Type B pancreatic cell (in vitro differentiated cells): ENCODE measurements around the gene ZNF362. TPM values are rescaled to one million over a fixed set of nuclear protein-coding genes. Genes with fewer than 3 reads are reported as not detected.

Experiments
- DNase-seq: peaks from one replicate; pipeline ENCODE4 v3.0.0; 2021; ENCODE audit warnings: mixed read lengths; ENCODE audit not compliant: unreplicated experiment; ENCODE audit errors: extremely low spot score
- H3K27ac Mint-ChIP-seq: 2 replicates; pipeline ENCODE4 v1.8.0; 2021; ENCODE audit warnings: mild to moderate bottlenecking, mixed read lengths
- H3K27me3 Mint-ChIP-seq: 2 replicates; pipeline ENCODE4 v1.8.0; 2021; ENCODE audit warnings: mixed read lengths
- H3K36me3 Mint-ChIP-seq: 2 replicates; pipeline ENCODE4 v1.8.0; 2021; ENCODE audit warnings: mixed read lengths
- H3K4me1 Mint-ChIP-seq: one replicate; pipeline ENCODE4 v1.8.0; 2021; ENCODE audit warnings: mixed read lengths; ENCODE audit not compliant: unreplicated experiment
- H3K4me3 Mint-ChIP-seq: 2 replicates; pipeline ENCODE4 v1.8.0; 2021; ENCODE audit warnings: mild to moderate bottlenecking, mixed read lengths
- H3K9me3 Mint-ChIP-seq: 2 replicates; pipeline ENCODE4 v1.8.0; 2021; ENCODE audit warnings: mixed read lengths
- total RNA-seq: library from RNA; stranded (reverse); gene quantifications from 2 replicates; pipeline ENCODE4 v1.2.1, GENCODE V29; 2021; ENCODE audit warnings: low replicate concordance
- TF ChIP-seq, protein P1 (sequence below): fragments of 200-600 bp; sonication (generic); conservative IDR thresholded peaks from 2 replicates; pipeline ENCODE4 v1.5.0; 2021; ENCODE audit warnings: antibody characterized with exemption, mild to moderate bottlenecking

ZNF362 gene
- total RNA-seq, 1 donor from 2014 or later: 66.5 TPM

DNA sequence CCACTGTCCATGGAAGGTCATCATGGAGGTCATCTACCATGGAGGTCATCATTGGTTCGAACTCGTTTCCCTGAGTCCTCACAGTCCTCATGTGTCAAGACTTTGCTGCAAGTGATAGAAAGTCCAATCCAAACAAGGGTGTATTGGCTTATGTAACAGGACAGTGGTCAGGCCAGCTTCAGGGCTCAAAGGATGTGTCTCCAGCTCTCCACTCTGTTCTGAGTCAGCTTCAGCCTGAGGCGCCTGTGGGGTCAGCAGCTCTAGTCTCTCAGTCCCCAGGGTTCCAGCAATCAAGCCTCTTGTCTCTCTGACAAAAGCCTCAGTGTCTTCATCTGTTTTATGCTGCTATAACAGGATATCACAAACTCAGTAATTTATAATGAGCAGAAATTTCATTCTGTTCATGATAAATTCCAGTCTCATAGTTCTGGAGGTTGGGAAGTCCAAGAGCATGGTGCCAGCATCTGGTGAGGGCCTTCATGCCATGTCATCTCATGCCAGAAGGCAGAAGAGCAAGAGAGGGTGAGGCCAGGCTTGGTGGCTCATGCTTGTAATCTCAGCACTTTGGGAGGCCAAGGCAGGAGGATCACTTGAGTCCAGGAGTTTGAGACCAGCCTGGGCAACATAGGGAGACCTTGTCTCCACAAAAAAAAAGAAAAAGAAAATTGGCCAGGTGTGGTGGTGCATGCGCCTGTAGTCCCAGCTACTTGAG, 45.1 kb downstream of the ZNF362 start:
- TF ChIP-seq, protein P1, sequence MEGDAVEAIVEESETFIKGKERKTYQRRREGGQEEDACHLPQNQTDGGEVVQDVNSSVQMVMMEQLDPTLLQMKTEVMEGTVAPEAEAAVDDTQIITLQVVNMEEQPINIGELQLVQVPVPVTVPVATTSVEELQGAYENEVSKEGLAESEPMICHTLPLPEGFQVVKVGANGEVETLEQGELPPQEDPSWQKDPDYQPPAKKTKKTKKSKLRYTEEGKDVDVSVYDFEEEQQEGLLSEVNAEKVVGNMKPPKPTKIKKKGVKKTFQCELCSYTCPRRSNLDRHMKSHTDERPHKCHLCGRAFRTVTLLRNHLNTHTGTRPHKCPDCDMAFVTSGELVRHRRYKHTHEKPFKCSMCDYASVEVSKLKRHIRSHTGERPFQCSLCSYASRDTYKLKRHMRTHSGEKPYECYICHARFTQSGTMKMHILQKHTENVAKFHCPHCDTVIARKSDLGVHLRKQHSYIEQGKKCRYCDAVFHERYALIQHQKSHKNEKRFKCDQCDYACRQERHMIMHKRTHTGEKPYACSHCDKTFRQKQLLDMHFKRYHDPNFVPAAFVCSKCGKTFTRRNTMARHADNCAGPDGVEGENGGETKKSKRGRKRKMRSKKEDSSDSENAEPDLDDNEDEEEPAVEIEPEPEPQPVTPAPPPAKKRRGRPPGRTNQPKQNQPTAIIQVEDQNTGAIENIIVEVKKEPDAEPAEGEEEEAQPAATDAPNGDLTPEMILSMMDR: no peak
- no peak overlapping the region for H3K4me3 Mint-ChIP-seq
- DNase-seq: no peak
- H3K27ac Mint-ChIP-seq: no peak overlapping the region
- H3K4me1 Mint-ChIP-seq: peaks cover 5% of the 10 kb centered on the region
- no peaks in the 10 kb centered on the region for H3K9me3 Mint-ChIP-seq
- H3K36me3 Mint-ChIP-seq: peaks cover 28% of the 10 kb centered on the region
- peaks cover 3% of the 10 kb centered on the region for H3K27me3 Mint-ChIP-seq

DNA sequence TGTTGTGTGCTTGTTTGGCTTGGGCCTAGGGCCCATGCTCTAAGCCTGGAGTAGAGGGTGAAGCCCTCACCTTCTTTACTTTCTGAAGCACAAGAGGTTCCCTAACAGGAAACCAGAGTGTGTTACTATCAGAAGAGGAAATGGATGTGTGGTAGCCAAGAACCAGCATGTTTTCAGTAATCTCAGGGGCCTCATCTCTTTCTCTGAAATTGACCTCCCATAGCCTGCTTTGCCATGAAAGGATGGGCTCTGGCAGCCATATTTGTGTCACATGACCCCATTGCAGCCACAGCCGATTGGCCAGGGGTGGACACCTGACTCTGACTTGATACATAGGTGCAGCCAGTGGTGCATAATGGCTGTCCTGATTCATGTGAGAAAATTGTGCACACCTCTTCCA, 46.0 kb downstream of the ZNF362 start:
- Mint-ChIP-seq H3K9me3 (no peaks in the 10 kb centered on the region), H3K27me3 (peaks cover 3% of the 10 kb centered on the region)

DNA sequence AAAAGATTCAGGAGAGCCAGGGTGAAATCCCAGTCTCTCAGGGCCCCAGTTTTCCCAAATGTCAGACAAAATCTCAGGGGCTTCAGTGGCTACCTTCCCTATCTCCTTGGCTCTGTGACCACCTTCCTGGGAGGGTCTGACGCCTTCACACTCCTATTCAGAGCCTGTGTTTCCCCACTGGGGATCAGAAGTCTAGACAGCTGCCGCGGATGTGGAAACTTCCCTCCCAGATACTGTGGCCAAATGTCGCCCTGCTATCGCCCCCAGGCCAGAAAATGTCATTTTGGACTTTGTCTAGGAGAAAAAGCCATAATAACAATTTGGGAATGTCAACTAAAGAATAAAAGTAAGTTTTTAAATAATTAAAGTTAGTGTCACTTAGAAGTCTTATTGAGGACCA, 48.7 kb downstream of the ZNF362 start:
- DNase-seq: no peak
- Mint-ChIP-seq H3K27me3 (peaks cover 3% of the 10 kb centered on the region), H3K4me1 (peaks cover 4% of the 10 kb centered on the region), H3K27ac (no peak overlapping the region), H3K4me3 (no peak overlapping the region), H3K9me3 (no peaks in the 10 kb centered on the region), H3K36me3 (peaks cover 19% of the 10 kb centered on the region)
- TF ChIP-seq, protein P1: no peak

More for the DNA sequence above, 46.0 kb downstream of the ZNF362 start:
- TF ChIP-seq, protein P1: no peak
- Mint-ChIP-seq H3K27ac (no peak overlapping the region), H3K4me1 (peaks cover 5% of the 10 kb centered on the region), H3K36me3 (peaks cover 24% of the 10 kb centered on the region), H3K4me3 (no peak overlapping the region)
- DNase-seq: no peak

DNA sequence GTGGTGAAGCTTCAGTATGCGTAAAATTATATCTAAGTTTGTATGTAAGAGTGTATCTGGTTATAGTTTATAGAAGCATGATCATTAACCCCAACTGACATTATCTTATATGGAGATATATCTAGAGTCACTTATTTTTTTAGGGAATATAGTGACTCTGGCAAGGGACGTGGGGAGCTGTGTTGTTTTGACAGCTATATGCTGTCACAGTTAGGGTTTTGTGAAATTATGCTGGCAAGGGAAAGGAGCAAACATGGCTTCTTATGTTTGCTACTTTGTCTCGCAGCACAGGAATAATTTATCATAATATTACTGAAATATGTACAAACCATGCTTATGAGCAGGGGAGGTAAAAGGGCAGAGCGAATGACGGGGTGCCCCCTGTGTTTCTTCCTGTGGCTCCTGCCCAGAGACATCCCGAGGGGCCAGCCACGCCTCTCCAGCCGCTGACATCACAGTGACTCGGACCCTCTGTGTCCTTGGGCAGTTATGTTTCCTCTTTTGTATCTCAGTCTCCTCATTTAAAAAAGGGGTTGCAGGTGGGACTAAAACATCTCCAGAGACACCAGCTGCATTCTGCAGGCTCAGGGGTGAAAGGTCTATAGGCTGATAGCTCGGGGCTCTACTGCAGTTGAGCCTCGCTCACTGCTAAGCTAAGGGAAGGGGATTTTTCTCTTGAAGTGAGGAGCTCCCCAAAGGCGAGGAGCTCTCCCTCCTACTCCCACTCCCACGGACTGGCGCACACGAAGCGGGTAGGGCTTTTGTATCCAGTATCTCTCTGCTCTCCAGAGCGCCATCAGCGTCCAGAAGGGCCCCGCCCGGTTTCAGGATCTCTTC, 49.7 kb downstream of the ZNF362 start:
- H3K27ac Mint-ChIP-seq: no peak overlapping the region
- H3K9me3 Mint-ChIP-seq: no peaks in the 10 kb centered on the region
- TF ChIP-seq, protein P1: no peak
- peaks cover 3% of the 10 kb centered on the region for H3K27me3 Mint-ChIP-seq
- H3K4me1 Mint-ChIP-seq: no peaks in the 10 kb centered on the region
- H3K36me3 Mint-ChIP-seq: peaks cover 14% of the 10 kb centered on the region
- no peak overlapping the region for H3K4me3 Mint-ChIP-seq
- no peak for DNase-seq

DNA sequence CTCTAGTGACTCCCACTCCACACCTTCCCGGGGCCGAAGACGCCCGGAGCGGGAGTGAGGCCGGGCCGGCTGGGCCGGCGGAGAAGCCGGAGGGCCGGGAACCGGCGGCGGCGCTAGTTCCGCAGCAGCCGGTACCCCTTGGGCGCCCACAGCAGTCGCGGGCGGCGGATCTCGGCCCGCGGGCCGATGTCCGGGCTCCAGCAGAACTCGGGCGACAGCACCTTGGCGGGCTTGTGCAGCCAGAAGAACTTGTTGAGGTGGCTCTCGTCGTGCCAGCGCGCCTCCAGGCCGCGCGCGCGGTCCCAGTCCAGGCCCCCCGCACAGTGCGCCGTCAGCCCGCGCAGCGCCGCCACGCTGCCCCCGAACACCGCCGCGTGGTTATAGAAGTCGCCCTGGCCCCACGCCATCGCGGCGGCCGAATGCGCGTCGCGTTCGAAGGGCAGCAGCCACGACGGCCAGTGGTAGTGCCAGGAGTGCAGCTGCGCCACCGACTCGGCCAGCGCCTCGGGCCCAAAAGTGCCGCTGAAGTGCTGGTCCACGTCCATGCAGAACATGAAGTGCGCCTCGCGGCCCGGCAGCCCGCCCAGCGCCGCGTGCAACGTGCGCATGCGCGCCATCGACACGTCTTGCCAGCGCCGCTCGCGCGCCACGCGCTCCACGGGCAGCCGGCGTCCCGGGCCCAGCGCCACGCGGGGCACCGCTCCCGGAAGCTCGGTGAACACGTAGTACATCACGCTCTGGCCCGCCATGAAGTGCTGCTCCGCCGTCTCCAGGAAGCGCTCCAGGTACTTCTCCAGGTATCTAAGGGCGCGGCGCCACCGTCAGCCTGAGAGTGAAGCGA, 50.6 kb downstream of the ZNF362 start:
- no peak for DNase-seq
- Mint-ChIP-seq H3K4me3 (no peak overlapping the region), H3K36me3 (peaks cover 14% of the 10 kb centered on the region), H3K4me1 (no peaks in the 10 kb centered on the region), H3K9me3 (no peaks in the 10 kb centered on the region), H3K27me3 (peaks cover 3% of the 10 kb centered on the region), H3K27ac (no peak overlapping the region)
- TF ChIP-seq, protein P1: no peak
